ENCODE data around the gene MICAL3. TPM values are rescaled to one million over a fixed set of nuclear protein-coding genes. Genes with fewer than 3 reads are reported as not detected.

The MICAL3 gene
- total and polyA plus RNA-seq, 2 donors, result 2.7 to 4.0 TPM

DNA sequence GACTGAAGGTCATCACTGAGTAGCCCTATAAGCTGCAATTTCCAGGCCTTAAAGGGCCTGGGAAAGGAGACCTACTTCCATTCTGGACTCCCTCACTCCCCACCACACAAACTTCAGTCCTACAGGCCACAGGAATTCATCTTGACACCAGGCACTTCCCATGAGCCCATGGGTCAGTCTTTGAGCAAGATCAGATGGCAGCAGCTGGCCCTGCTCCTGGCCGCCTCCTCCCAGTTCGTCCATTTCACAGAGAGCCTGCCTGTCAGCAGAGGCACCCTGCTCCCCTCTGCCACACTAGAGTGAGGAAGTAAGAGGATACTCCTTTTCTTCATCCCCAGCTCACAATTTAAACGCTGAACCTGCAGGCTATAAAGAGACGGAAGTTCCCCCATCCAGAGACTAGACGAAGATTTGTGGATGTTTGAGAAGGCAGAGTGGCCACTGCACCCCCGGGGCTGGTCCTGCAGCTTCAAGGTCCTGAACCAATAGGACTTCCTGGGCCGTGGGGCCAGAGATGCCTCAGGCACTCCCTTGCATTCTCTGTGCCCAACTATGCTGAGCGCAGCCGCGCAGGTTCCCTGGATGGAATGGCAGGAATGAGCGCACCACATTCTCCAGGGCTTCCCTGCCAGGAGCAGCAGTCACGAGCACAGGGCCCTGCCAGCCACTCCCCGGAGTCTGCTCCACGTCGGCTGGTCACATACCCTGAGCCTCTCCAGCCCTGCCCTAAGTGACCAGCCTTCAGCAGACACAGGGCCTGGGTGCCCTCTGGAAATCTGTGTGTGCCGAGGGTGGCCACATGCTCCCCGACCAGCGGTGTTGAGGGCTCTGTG lies 216.6 kb downstream of the MICAL3 start:
- Histone ChIP-seq H3K36me3 (ENCODE audit: control insufficient read depth in 2 of 2, insufficient read depth in 2 of 2, low read length in 1 of 2) (peaks cover 0 to 3% of the 10 kb centered on the region in 2 donors), H3K27ac (ENCODE audit: low read depth in 1 of 2, low read length in 1 of 2) (no peak overlapping the region)
- WGBS, result 96% methylated on average over 18 of the region's 18 CpGs

DNA sequence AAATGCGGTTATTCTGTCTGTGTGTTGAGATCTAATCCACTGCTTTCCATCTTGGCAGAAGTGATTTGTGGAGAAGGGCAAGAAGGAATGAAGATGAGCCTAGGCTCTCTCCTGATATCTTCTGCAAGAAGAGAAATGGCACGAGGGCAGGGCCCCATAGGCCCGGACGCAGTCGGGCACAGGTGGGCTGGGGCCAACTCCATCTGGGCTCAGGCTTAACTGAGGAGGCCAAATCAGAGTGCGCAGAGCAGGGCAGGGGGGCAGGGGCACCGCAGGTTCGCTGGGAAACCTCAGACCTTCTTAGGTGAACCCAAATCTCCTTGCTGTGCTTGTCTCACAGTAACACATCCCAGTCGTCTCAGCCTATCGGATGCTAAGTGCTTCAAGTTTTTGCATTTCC lies 217.3 kb downstream of the MICAL3 start:
- WGBS, result 99% methylated on average over 10 of the region's 10 CpGs
- no peak for DNase-seq (ENCODE audit: low read depth in 6 of 9, low spot score in 9 of 9)
- Histone ChIP-seq H3K27ac (ENCODE audit: low read depth in 1 of 2, low read length in 1 of 2) (no peak overlapping the region), H3K27me3 (ENCODE audit: control insufficient read depth in 2 of 2, insufficient read depth in 1 of 2, low read length in 1 of 2) (no peaks in the 10 kb centered on the region), H3K36me3 (ENCODE audit: control insufficient read depth in 2 of 2, insufficient read depth in 2 of 2, low read length in 1 of 2) (peaks cover 0 to 3% of the 10 kb centered on the region in 2 donors), H3K4me3 (ENCODE audit: low read length in 2 of 2) (no peak overlapping the region), H3K4me1 (ENCODE audit: control insufficient read depth in 2 of 2, insufficient read depth in 2 of 2, low read length in 2 of 2) (peaks cover 0 to 21% of the 10 kb centered on the region in 2 donors), H3K9me3 (ENCODE audit: control insufficient read depth in 2 of 2, insufficient read depth in 1 of 2, low read length in 1 of 2) (no peaks in the 10 kb centered on the region)

More for the DNA sequence above, 216.6 kb downstream of the MICAL3 start:
- H3K4me3 ChIP-seq (ENCODE audit: low read length in 2 of 2), result no peak overlapping the region
- DNase-seq (ENCODE audit: low read depth in 6 of 9, low spot score in 9 of 9), result no peak
- no peaks in the 10 kb centered on the region for H3K9me3 ChIP-seq (ENCODE audit: control insufficient read depth in 2 of 2, insufficient read depth in 1 of 2, low read length in 1 of 2)
- no peaks in the 10 kb centered on the region for H3K27me3 ChIP-seq (ENCODE audit: control insufficient read depth in 2 of 2, insufficient read depth in 1 of 2, low read length in 1 of 2)
- peaks cover 0 to 21% of the 10 kb centered on the region in 2 donors for H3K4me1 ChIP-seq (ENCODE audit: control insufficient read depth in 2 of 2, insufficient read depth in 2 of 2, low read length in 2 of 2)

DNA sequence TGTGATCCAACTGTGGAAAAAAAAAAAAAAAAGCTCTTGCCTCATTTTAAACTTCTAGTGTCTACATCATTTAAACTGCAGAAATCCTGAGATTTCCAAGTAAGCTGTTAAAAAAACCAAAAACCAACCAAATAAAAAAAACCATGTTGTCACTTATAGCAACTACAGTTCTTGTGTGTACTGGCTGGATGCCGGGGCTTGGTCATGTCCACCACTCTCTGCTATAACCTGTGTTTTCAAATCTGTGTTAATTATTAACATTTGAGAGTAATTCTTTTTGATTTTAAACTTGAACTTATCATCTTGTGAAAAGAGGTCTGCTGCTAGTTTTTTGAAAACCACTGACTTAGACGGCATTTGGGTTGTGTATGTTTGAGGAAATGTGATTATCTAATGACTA lies 217.9 kb downstream of the MICAL3 start:
- no peak for DNase-seq (ENCODE audit: low read depth in 6 of 9, low spot score in 9 of 9)
- no peak overlapping the region for H3K27ac ChIP-seq (ENCODE audit: low read depth in 1 of 2, low read length in 1 of 2)
- no peaks in the 10 kb centered on the region for H3K27me3 ChIP-seq (ENCODE audit: control insufficient read depth in 2 of 2, insufficient read depth in 1 of 2, low read length in 1 of 2)
- peaks cover 0 to 21% of the 10 kb centered on the region in 2 donors for H3K4me1 ChIP-seq (ENCODE audit: control insufficient read depth in 2 of 2, insufficient read depth in 2 of 2, low read length in 2 of 2)
- WGBS, result 96% methylated on average over 2 of the region's 2 CpGs
- peaks cover 0 to 3% of the 10 kb centered on the region in 2 donors for H3K36me3 ChIP-seq (ENCODE audit: control insufficient read depth in 2 of 2, insufficient read depth in 2 of 2, low read length in 1 of 2)
- no peak overlapping the region for H3K4me3 ChIP-seq (ENCODE audit: low read length in 2 of 2)
- H3K9me3 ChIP-seq (ENCODE audit: control insufficient read depth in 2 of 2, insufficient read depth in 1 of 2, low read length in 1 of 2), result no peaks in the 10 kb centered on the region

DNA sequence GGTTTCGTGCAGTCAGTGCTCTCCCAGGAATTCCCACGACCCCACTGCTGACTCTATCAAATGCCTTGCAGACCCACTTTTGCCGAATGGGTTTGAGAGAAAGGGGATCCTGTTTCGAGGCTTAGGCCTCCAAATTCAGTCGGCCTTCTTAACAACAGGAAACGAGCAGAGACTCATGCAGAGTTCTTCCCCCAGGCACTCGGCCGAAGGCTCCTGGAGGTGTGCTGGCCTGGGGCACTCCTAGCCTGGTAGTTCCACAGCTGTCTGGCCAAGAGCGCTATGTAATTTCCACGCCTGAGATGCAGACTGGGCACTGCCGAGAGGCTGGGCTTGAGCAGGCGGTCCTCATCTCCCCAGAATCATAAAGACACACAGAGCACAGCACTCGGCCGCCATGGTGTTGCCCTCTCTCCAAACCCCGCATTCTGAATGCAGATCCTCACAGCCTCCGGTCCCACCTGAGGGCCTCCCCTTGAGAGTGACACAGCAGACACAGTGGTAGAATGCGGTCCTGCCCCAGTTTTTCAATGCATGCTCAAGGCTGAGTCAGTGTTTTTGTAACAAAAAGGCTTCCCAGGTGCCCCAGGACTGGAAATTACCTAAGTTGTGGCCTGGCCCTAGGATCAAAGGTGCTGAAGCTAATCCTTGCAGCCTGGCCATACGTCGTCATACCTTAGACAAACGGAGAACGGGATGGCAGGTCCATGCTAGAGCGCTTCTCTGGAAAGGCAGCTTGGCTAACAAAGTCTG lies 219.9 kb downstream of the MICAL3 start:
- peaks cover 4 to 33% of the 10 kb centered on the region in 2 donors for H3K4me1 ChIP-seq (ENCODE audit: control insufficient read depth in 2 of 2, insufficient read depth in 2 of 2, low read length in 2 of 2)
- no peaks in the 10 kb centered on the region for H3K9me3 ChIP-seq (ENCODE audit: control insufficient read depth in 2 of 2, insufficient read depth in 1 of 2, low read length in 1 of 2)
- H3K27ac ChIP-seq (ENCODE audit: low read depth in 1 of 2, low read length in 1 of 2), result peak overlapping the region in 1 of 2 donors; percentile 26
- peaks cover 0 to 3% of the 10 kb centered on the region in 2 donors for H3K36me3 ChIP-seq (ENCODE audit: control insufficient read depth in 2 of 2, insufficient read depth in 2 of 2, low read length in 1 of 2)
- WGBS, result 97% methylated on average over 22 of the region's 22 CpGs
- no peaks in the 10 kb centered on the region for H3K27me3 ChIP-seq (ENCODE audit: control insufficient read depth in 2 of 2, insufficient read depth in 1 of 2, low read length in 1 of 2)
- no peak for DNase-seq (ENCODE audit: low read depth in 6 of 9, low spot score in 9 of 9)
- no peak overlapping the region for H3K4me3 ChIP-seq (ENCODE audit: low read length in 2 of 2)

DNA sequence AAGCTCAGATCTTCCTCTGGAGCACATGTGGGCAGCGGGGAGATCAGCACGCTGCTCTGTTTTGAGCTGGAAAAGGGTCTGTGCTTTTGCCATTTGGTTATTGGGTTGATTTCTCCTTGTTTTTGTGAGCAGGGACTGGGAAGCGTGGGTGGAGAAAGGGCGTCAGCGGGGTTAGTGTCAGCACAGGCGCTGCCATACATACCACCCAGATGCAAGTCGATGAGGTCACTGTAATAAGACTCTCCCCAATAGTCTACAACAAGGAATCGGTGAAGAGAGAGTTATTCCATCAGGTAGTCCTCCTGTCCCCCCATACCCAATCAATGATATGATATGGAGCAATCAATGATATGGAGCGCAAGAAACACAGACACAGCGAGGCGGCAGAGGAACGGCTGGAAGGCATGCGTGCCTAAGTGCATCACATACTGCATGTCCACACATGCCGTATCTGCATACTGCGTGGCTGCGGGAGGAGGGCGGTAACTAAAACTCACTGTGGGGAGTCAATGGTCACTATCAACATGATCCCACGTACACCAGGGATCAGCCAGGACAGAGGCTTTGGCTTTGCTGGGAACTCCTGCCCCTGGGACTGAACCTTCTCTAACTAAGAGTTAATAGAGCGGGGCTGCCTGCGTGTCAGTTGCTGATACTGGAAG lies 220.6 kb downstream of the MICAL3 start:
- no peaks in the 10 kb centered on the region for H3K27me3 ChIP-seq (ENCODE audit: control insufficient read depth in 2 of 2, insufficient read depth in 1 of 2, low read length in 1 of 2)
- WGBS, result 95% methylated on average over 20 of the region's 20 CpGs
- peaks cover 5 to 38% of the 10 kb centered on the region in 2 donors for H3K4me1 ChIP-seq (ENCODE audit: control insufficient read depth in 2 of 2, insufficient read depth in 2 of 2, low read length in 2 of 2)
- DNase-seq (ENCODE audit: low read depth in 6 of 9, low spot score in 9 of 9), result no peak
- peaks cover 0 to 3% of the 10 kb centered on the region in 2 donors for H3K36me3 ChIP-seq (ENCODE audit: control insufficient read depth in 2 of 2, insufficient read depth in 2 of 2, low read length in 1 of 2)
- H3K27ac ChIP-seq (ENCODE audit: low read depth in 1 of 2, low read length in 1 of 2), result no peak overlapping the region
- no peaks in the 10 kb centered on the region for H3K9me3 ChIP-seq (ENCODE audit: control insufficient read depth in 2 of 2, insufficient read depth in 1 of 2, low read length in 1 of 2)
- no peak overlapping the region for H3K4me3 ChIP-seq (ENCODE audit: low read length in 2 of 2)

DNA sequence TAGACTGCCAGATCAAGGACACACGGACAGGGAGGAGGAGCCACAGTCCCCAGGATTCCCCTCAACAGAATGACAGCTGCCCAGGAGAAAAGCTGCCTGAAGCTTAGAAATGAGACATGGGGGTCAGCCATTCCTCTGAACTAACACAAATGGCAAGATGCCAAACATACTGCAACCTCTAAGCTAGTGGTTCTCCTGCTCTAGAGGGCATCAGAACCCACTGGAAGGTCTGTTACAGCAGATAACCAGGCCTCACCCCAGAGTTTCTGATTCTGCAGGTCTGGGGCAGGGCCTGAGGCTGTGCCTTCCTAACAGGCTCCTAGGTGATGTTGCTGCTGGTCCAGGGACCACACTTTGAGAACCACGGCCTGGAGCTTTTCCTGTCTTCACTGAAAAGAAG lies 221.5 kb downstream of the MICAL3 start:
- Histone ChIP-seq H3K36me3 (ENCODE audit: control insufficient read depth in 2 of 2, insufficient read depth in 2 of 2, low read length in 1 of 2) (peaks cover 0 to 3% of the 10 kb centered on the region in 2 donors), H3K27me3 (ENCODE audit: control insufficient read depth in 2 of 2, insufficient read depth in 1 of 2, low read length in 1 of 2) (no peaks in the 10 kb centered on the region), H3K9me3 (ENCODE audit: control insufficient read depth in 2 of 2, insufficient read depth in 1 of 2, low read length in 1 of 2) (no peaks in the 10 kb centered on the region), H3K27ac (ENCODE audit: low read depth in 1 of 2, low read length in 1 of 2) (no peak overlapping the region), H3K4me1 (ENCODE audit: control insufficient read depth in 2 of 2, insufficient read depth in 2 of 2, low read length in 2 of 2) (peaks cover 12 to 46% of the 10 kb centered on the region in 2 donors), H3K4me3 (ENCODE audit: low read length in 2 of 2) (no peak overlapping the region)
- WGBS, result 94% methylated on average over 2 of the region's 2 CpGs
- no peak for DNase-seq (ENCODE audit: low read depth in 6 of 9, low spot score in 9 of 9)

DNA sequence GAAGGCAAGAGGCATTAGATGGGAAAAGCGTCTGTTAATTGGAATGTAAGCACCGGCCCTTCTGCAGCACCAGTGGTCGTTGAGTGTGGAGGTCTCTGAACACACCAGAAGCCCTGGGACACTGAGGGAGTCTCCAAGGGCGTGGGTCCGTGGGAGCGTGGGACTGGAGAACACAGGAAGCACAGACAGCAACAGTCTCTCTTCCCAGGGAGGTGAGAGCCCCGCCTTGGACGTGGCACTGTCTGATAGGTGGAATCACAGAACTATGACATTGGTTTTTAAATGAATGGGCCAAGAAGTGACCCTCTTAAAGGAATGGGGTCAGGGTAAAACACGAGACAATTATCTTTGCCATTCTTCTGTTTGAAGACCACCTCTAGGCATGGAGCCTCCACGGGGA lies 221.9 kb downstream of the MICAL3 start:
- Histone ChIP-seq H3K27ac (ENCODE audit: low read depth in 1 of 2, low read length in 1 of 2) (no peak overlapping the region), H3K4me3 (ENCODE audit: low read length in 2 of 2) (no peak overlapping the region), H3K36me3 (ENCODE audit: control insufficient read depth in 2 of 2, insufficient read depth in 2 of 2, low read length in 1 of 2) (no peaks in the 10 kb centered on the region), H3K9me3 (ENCODE audit: control insufficient read depth in 2 of 2, insufficient read depth in 1 of 2, low read length in 1 of 2) (no peaks in the 10 kb centered on the region), H3K4me1 (ENCODE audit: control insufficient read depth in 2 of 2, insufficient read depth in 2 of 2, low read length in 2 of 2) (peaks cover 13 to 50% of the 10 kb centered on the region in 2 donors), H3K27me3 (ENCODE audit: control insufficient read depth in 2 of 2, insufficient read depth in 1 of 2, low read length in 1 of 2) (no peaks in the 10 kb centered on the region)
- 97% methylated on average over 10 of the region's 10 CpGs for WGBS
- DNase-seq (ENCODE audit: low read depth in 6 of 9, low spot score in 9 of 9), result no peak

DNA sequence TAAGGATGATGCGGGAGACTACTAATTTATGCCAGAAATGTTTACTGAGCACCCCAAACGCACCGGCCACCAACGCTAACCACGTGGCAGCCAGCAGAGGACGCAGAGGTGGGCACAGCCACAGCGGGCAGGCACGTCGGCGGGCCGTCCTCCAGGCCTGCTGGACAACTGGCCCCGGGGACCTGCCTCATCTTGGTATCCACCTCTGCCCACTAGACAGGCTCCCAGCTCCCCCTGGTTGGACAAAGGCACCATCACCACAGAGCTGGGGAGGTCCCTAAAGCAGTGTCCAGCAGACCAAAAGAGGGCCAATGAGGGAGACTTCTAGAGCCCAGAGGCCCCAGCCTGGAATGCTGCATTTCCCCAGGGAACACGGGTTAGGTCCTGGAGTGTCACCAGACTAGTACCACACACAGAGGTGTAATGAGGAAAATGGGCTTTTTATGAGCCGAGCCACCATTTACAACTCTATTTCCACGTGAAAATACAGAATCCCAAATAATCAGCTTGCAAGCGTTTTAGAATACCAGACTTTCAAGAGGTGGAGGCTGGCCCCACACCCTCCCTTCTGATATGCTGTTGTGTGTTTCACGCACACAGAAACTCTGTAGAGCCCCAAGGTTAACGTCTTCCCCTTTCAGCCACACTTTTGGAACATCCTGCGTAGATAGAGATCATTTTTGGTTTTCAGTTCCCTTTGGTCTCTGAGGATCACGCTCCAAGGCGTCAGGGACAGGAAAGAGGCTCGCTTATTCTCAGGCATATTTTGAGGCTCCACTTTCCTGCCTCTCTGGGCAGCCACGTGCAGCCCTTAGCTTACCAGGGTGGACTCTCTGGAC lies 226.4 kb downstream of the MICAL3 start:
- no peak overlapping the region for H3K4me3 ChIP-seq (ENCODE audit: low read length in 2 of 2)
- peak in 2 of 9 donors; percentile 51 to 67 for DNase-seq (ENCODE audit: low read depth in 6 of 9, low spot score in 9 of 9)
- WGBS, result 61% methylated on average over 23 of the region's 23 CpGs
- H3K9me3 ChIP-seq (ENCODE audit: control insufficient read depth in 2 of 2, insufficient read depth in 1 of 2, low read length in 1 of 2), result no peaks in the 10 kb centered on the region
- peaks cover 52 to 72% of the 10 kb centered on the region in 2 donors for H3K4me1 ChIP-seq (ENCODE audit: control insufficient read depth in 2 of 2, insufficient read depth in 2 of 2, low read length in 2 of 2)
- peak overlapping the region in 1 of 2 donors; percentile 38 for H3K27ac ChIP-seq (ENCODE audit: low read depth in 1 of 2, low read length in 1 of 2)
- H3K36me3 ChIP-seq (ENCODE audit: control insufficient read depth in 2 of 2, insufficient read depth in 2 of 2, low read length in 1 of 2), result no peaks in the 10 kb centered on the region
- H3K27me3 ChIP-seq (ENCODE audit: control insufficient read depth in 2 of 2, insufficient read depth in 1 of 2, low read length in 1 of 2), result no peaks in the 10 kb centered on the region
